Uterus (tissue), 4 donors: ENCODE results near the gene PRSS33. TPM values are rescaled to one million over a fixed set of nuclear protein-coding genes. Genes with fewer than 3 reads are reported as not detected.

Source experiments
- DNase-seq, 2 donors: peaks; one replicate each; pipeline ENCODE4 v3.0.0-alpha.2; 2019 to 2020
- H3K27ac ChIP-seq, 2 donors: fragments of 200-600 bp; sonication (generic); 1 replicate in 1 of 2; 2 replicates in 1 of 2; pipeline ENCODE4 v1.5.1; 2016 to 2018
- H3K27me3 ChIP-seq, 2 donors: fragments of 200-600 bp; sonication (generic); one replicate each; pipeline ENCODE4 v1.5.1; 2018 to 2019; ENCODE audit warnings: control low read depth in 1 of 2
- H3K36me3 ChIP-seq, 2 donors: fragments of 200-600 bp; sonication (generic); one replicate each; pipeline ENCODE4 v1.5.1; 2019; ENCODE audit warnings: control low read depth in 1 of 2
- H3K4me1 ChIP-seq, 2 donors: fragments of 200-600 bp; sonication (generic); one replicate each; pipeline ENCODE4 v1.5.1; 2018 to 2019; ENCODE audit warnings: control low read depth in 1 of 2
- H3K4me3 ChIP-seq, 2 donors: fragments of 200-600 bp; sonication (generic); 1 replicate in 1 of 2; 2 replicates in 1 of 2; pipeline ENCODE4 v1.5.1; 2018 to 2019; ENCODE audit warnings: mild to moderate bottlenecking in 1 of 2
- H3K9me3 ChIP-seq, 2 donors: fragments of 200-600 bp; sonication (generic); one replicate each; pipeline ENCODE4 v1.5.1; 2019; ENCODE audit warnings: control low read depth in 1 of 2
- CTCF ChIP-seq, 4 experiments: fragments of 200-600 bp in 2 of 4; fragments of 450-650 bp in 2 of 4; sonication (generic) in 2 of 4; IDR thresholded peaks; one replicate each; pipeline ENCODE4 v1.5.1; 2016 to 2019; ENCODE audit warnings: antibody characterized with exemption in 4 of 4, mild to moderate bottlenecking in 2 of 4, moderate library complexity in 1 of 4
- POLR2A ChIP-seq, 2 donors: fragments of 450-650 bp; IDR thresholded peaks; one replicate each; pipeline ENCODE4 v1.6.1; 2016; ENCODE audit warnings: antibody characterized with exemption in 2 of 2, mild to moderate bottlenecking in 1 of 2, moderate library complexity in 1 of 2
- intact Hi-C: fragments of 100-400 bp; cut with DNase I; formaldehyde crosslinking; loops from one replicate; pipeline ENCODE4 v1.15.1; 2023; ENCODE audit warnings: low total_unique reads
- total RNA-seq, 4 donors: library from RNA; depleted of rRNA in 3 of 4; stranded (reverse); fragments of >200 nt in 3 of 4; gene quantifications; one replicate each; pipeline versions ENCODE4 v1.1.0 to v1.2.4, GENCODE V29; 2014 to 2023
- donor health status: DM: yes; HTN: yes; CAD: no.

The PRSS33 gene
- total RNA-seq, 4 donors from 2014 or later, result 0.21 TPM; not detected in 3

- no peaks in the 10 kb centered on the region for H3K36me3 ChIP-seq
- no peaks in the 10 kb centered on the region for H3K4me1 ChIP-seq
- no peaks in the 10 kb centered on the region for H3K9me3 ChIP-seq
- no peak for DNase-seq
- no peaks in the 10 kb centered on the region for H3K27me3 ChIP-seq
- H3K4me3 ChIP-seq, result no peak overlapping the region
- intact Hi-C loops, result no loop called here
- H3K27ac ChIP-seq, result no peak overlapping the region
- no peak for TF ChIP-seq CTCF (IDR thresholded peaks at IDR 0.05)
- TF ChIP-seq POLR2A (IDR thresholded peaks at IDR 0.05), result no peak
Measured at GRCh38 chr16:2742323-2743006, 44.9 kb downstream of the PRSS33 start.

GRCh38 chr16:2741168-2741567 lies 46.2 kb downstream of the PRSS33 start:
- H3K4me3 ChIP-seq, result no peak overlapping the region
- no peaks in the 10 kb centered on the region for H3K36me3 ChIP-seq
- intact Hi-C loops, result no loop called here
- H3K27ac ChIP-seq, result no peak overlapping the region
- H3K27me3 ChIP-seq, result no peaks in the 10 kb centered on the region
- no peaks in the 10 kb centered on the region for H3K4me1 ChIP-seq
- TF ChIP-seq POLR2A (IDR thresholded peaks at IDR 0.05) (no peak), CTCF (IDR thresholded peaks at IDR 0.05) (no peak)
- no peaks in the 10 kb centered on the region for H3K9me3 ChIP-seq
- no peak for DNase-seq

DNA sequence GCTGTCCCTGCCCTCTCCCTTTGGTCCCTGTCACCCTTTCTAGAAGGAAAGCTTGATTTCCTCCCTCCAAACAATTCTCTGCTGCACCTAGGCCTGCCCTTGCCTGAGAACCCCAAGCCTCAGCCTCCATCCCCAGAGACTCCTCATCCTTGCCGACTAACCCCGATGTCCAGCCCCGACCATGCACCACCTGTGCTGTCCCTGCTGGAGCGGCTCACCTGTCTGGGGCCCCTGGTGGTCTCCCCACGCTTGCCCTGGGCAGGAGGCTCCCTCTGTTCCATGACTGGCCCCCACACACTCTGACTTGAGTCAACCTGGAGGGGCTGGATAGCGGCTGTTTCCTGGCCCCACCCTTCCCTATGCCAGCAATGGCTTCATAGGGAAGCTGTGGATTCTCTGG lies 46.9 kb downstream of the PRSS33 start:
- no peak for DNase-seq
- Histone ChIP-seq H3K27ac (no peak overlapping the region), H3K27me3 (no peaks in the 10 kb centered on the region), H3K9me3 (no peaks in the 10 kb centered on the region), H3K36me3 (no peaks in the 10 kb centered on the region), H3K4me3 (no peak overlapping the region), H3K4me1 (no peaks in the 10 kb centered on the region)
- intact Hi-C loops, result no loop called here
- TF ChIP-seq POLR2A (IDR thresholded peaks at IDR 0.05) (no peak), CTCF (IDR thresholded peaks at IDR 0.05) (no peak)

GRCh38 chr16:2739625-2740430 lies 47.5 kb downstream of the PRSS33 start:
- H3K27me3 ChIP-seq, result no peaks in the 10 kb centered on the region

More at GRCh38 chr16:2739625-2740430, 47.5 kb downstream of the PRSS33 start:
- intact Hi-C loops, result no loop called here
- no peak for DNase-seq
- TF ChIP-seq CTCF (IDR thresholded peaks at IDR 0.05) (no peak), POLR2A (IDR thresholded peaks at IDR 0.05) (no peak)
- no peak overlapping the region for H3K4me3 ChIP-seq
- H3K27ac ChIP-seq, result no peak overlapping the region
- H3K4me1 ChIP-seq, result no peaks in the 10 kb centered on the region
- H3K36me3 ChIP-seq, result no peaks in the 10 kb centered on the region
- H3K9me3 ChIP-seq, result no peaks in the 10 kb centered on the region
